Measurements from ENCODE around the gene LAD1. TPM values are rescaled to one million over a fixed set of nuclear protein-coding genes. Genes with fewer than 3 reads are reported as not detected.

Gene LAD1
- 0.19 and 0.26 TPM in 2 replicates for polyA plus RNA-seq (2011; rRNA removed)
- 0.10 and 0.16 TPM in 2 replicates for polyA plus RNA-seq (2012; cell fraction: cytosol; rRNA removed)
- polyA plus RNA-seq (2012; cell fraction: nucleus; rRNA removed) = 0.09 and 0.30 TPM in 2 replicates
- 0.67 to 1.1 TPM (median 0.87 TPM) in 3 replicates for polyA plus RNA-seq (2017; fragmentation: RNase III; extraction: RNeasy Plus Mini Kit Qiagen cat#74134 plus additional on column Dnase treatment)
- 0.49 and 0.83 TPM in 2 replicates for polyA minus RNA-seq (2011; rRNA and poly(A)+ RNA removed)

- Histone ChIP-seq H3K4me1 (peaks cover 75% of the 10 kb centered on the region), H3K9me3 (no peaks in the 10 kb centered on the region), H3K27ac (peak within 1 kb of the TSS; percentile 90 to 92), H3K4me2 (peak within 1 kb of the TSS; percentile 72; the same call in 2 of the 3 replicates), H3K4me3 (no peak within 1 kb of the TSS)
- DNase-seq (ENCODE audit: low read depth in 1 of 2, low spot score in 1 of 2) (no peak), ATAC-seq (no peak), FAIRE-seq (no peak)
- POLR2A ChIA-PET = no interaction called here
- TF ChIP-seq TFCP2L1 (CRISPR knock-in tag; IDR thresholded peaks at IDR 0.05) (no peak), TP53 (CRISPR knock-in tag; IDR thresholded peaks at IDR 0.05) (no peak), EHF (CRISPR knock-in tag; IDR thresholded peaks at IDR 0.05) (no peak), CBX2 (IDR thresholded peaks at IDR 0.05; ENCODE audit: borderline replicate concordance, low read depth) (no peak), ESRRA (IDR thresholded peaks at IDR 0.05; ENCODE audit: borderline replicate concordance, low read length) (no peak), ZC3H11A (IDR thresholded peaks at IDR 0.05) (no peak), PHF8 (IDR thresholded peaks at IDR 0.05; ENCODE audit: borderline replicate concordance, low read depth) (no peak), E2F6 (IDR thresholded peaks at IDR 0.05; ENCODE audit: borderline replicate concordance, low read depth) (no peak), HDAC2 (IDR thresholded peaks at IDR 0.05) (no peak), JUNB (IDR thresholded peaks at IDR 0.05) (no peak), CHD2 (IDR thresholded peaks at IDR 0.05; ENCODE audit: low read length, partially characterized antibody) (no peak)
- CTCF ChIA-PET = interaction anchor here (15.0 kb wide), 1 partner anchor 10 kb away, joined by 334 read pairs; no protein-coding TSS in a partner anchor
- 96% methylated on average over 8 of the region's 25 CpGs for WGBS (ENCODE audit: missing lambda C conversion rate)
Observed at GRCh38 chr1:201399018-201399351, at the start of gene LAD1. LAD1 (minus strand) TSS chr1:201399324; CDS start chr1:201399306, 18 bp downstream.

GRCh38 chr1:201447903-201448871 is 49.1 kb upstream of the LAD1 start:
- FAIRE-seq = no peak
- ATAC-seq = peak; percentile 95 to 99
- Histone ChIP-seq H3K4me1 (peaks cover 29% of the 10 kb centered on the region), H3K27ac (peak overlapping the region; percentile 53 to 87), H3K4me3 (no peak overlapping the region), H3K9me3 (no peaks in the 10 kb centered on the region), H3K4me2 (peak overlapping the region; percentile 64)
- peak; percentile 84 to 94 for DNase-seq (ENCODE audit: low read depth in 1 of 2, low spot score in 1 of 2)
- ChIA-PET POLR2A (interaction anchor here (0.5 to 2.8 kb wide), 9 partner anchors 8 to 779 kb away, joined by 3 to 34 read pairs (median 5); partner anchors contain the start of genes CSRP1 and PHLDA3), CTCF (interaction anchor here (0.6 to 20.2 kb wide), 25 partner anchors 8 to 469 kb away, joined by 3 to 376 read pairs (median 4); partner anchors contain the start of genes CSRP1 and PHLDA3)
- TF ChIP-seq PHF8 (IDR thresholded peaks at IDR 0.05; ENCODE audit: borderline replicate concordance, low read depth) (no peak), MAX (IDR thresholded peaks at IDR 0.05) (peak; percentile 77), SMC3 (IDR thresholded peaks at IDR 0.05) (peak; percentile 95), RAD21 (conservative IDR thresholded peaks at IDR 0.05 in 1 of 2, IDR thresholded peaks at IDR 0.05 in 1 of 2) (peak; percentile 90 to 92), BHLHE40 (IDR thresholded peaks at IDR 0.05; ENCODE audit: low read depth, low read length) (no peak), FOSL2 (IDR thresholded peaks at IDR 0.05) (no peak), FOSL2 (CRISPR knock-in tag; IDR thresholded peaks at IDR 0.05) (0 out of 2 replicates have a peak, but pooled peaks have one; percentile 14)
- TF ChIP-seq, protein P1, sequence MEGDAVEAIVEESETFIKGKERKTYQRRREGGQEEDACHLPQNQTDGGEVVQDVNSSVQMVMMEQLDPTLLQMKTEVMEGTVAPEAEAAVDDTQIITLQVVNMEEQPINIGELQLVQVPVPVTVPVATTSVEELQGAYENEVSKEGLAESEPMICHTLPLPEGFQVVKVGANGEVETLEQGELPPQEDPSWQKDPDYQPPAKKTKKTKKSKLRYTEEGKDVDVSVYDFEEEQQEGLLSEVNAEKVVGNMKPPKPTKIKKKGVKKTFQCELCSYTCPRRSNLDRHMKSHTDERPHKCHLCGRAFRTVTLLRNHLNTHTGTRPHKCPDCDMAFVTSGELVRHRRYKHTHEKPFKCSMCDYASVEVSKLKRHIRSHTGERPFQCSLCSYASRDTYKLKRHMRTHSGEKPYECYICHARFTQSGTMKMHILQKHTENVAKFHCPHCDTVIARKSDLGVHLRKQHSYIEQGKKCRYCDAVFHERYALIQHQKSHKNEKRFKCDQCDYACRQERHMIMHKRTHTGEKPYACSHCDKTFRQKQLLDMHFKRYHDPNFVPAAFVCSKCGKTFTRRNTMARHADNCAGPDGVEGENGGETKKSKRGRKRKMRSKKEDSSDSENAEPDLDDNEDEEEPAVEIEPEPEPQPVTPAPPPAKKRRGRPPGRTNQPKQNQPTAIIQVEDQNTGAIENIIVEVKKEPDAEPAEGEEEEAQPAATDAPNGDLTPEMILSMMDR (IDR thresholded peaks at IDR 0.05) = peak; percentile 90
- WGBS (ENCODE audit: missing lambda C conversion rate) = 25% methylated on average over 20 of the region's 20 CpGs

- CTCF ChIA-PET = interaction anchor here (9.8 to 20.2 kb wide), 4 partner anchors 11 to 64 kb away, joined by 158 to 376 read pairs (median 276); partner anchors contain the start of genes CSRP1 and PHLDA3
- TF ChIP-seq REST (IDR thresholded peaks at IDR 0.05) (no peak), HEYL (CRISPR knock-in tag; IDR thresholded peaks at IDR 0.05) (no peak)
- Histone ChIP-seq H3K9me3 (peaks cover 9% of the 10 kb centered on the region), H3K4me3 (no peak overlapping the region), H3K27ac (no peak overlapping the region), H3K4me1 (peaks cover 20% of the 10 kb centered on the region), H3K4me2 (no peak overlapping the region)
- ATAC-seq (no peak), FAIRE-seq (no peak), DNase-seq (ENCODE audit: low read depth in 1 of 2, low spot score in 1 of 2) (no peak)
- POLR2A ChIA-PET = no interaction called here
- 88% methylated on average over 6 of the region's 6 CpGs for WGBS (ENCODE audit: missing lambda C conversion rate)
Observed at GRCh38 chr1:201445310-201445709, 46.2 kb upstream of the LAD1 start.

Measured in A549 (cell line).